Nucleus accumbens (tissue), 56 donors: ENCODE measurements around the gene KNDC1.

Source experiments
- DNase-seq, 56 donors: peaks; one replicate each; lab custom pipeline; 2025; lab: John Stamatoyannopoulos, UW

Gene KNDC1

GRCh38 chr10:133159611-133159949 lies 439 bp upstream of the KNDC1 start:
- DNase-seq = no peak

- DNase-seq = no peak
Measured at GRCh38 chr10:133160826-133161471, 930 bp downstream of the KNDC1 start.

DNA sequence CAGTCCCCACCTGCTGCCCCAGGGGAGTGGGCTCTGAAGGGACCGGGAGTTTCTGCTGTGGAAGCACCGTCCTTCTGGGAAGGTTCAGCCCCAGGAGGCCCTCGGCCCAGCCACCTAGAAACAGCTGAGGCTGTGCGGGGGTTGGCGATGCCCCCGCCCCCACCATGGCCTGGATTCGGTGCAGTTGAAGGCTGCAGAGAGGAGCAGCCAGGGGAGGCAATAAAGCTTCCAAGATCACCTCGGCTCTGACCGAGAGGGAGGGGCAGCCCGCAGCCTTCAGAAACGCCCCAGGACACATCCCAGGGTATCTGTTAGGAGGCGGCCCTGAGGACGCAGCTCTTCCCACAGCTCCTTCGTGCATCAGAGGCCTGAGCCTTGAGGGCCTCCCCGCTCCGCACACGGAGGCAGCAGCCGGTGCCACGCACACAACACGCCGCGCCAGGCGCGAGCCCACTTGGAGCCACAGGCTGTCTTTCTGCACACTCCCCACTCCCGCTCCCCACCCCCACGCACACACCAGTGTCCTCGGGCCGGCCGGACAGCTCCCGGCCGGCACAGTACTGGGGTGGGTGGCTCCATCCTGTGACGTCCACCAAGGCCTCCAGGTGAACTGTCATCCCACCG lies 1.6 kb downstream of the KNDC1 start:
- DNase-seq = no peak

- peak in 34 of 56 donors; percentile 16 to 81 (median 54) for DNase-seq
Measured at GRCh38 chr10:133162178-133162909, 2.3 kb downstream of the KNDC1 start.

- DNase-seq = peak in 6 of 56 donors; percentile 29 to 44 (median 34)
Measured at GRCh38 chr10:133162910-133163856, 3.2 kb downstream of the KNDC1 start.

DNA sequence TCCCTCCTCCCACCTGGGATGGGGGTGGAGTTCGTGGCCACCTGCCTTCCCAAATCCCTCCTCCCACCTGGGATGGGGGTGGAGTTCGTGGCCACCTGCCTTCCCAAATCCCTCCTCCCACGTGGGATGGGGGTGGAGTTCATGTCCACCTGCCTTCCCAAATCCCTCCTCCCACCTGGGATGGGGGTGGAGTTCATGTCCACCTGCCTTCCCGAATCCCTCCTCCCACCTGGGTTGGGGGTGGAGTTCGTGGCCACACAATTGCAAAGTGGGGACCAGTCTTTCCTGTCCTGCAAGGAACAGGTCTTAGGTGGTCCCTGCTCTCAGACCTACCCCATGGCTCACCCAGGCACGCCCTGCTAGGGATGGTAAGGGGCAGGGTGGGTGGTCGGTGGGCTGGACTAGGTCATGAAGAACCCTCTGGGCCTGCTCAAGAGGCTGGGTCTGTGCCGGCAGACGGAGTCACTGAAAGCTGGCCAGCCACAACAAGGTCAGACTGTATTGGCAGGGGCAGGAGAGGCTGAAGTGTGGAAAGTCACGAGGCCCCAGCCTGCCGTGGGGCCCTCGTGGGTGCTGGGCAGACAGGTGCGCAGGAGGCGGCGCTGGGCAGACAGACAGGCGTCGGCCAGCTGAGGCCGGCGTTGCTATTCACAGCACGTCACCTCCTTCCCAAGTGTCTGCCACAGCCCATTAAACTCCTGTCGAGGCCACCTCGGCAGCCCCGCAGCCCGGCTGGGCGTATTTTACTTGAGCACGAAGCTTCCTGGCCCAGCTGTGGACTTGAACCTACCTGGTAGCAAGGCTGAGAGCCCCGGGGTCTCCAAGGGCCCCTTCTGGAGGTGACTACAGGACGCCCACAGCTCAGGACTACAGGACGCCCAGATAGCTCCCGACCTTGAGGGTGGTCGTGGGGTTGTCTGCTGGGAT lies 4.1 kb downstream of the KNDC1 start:
- peak in 5 of 56 donors; percentile 27 to 43 (median 38) for DNase-seq

- DNase-seq = no peak
Measured at GRCh38 chr10:133164816-133165555, 5.0 kb downstream of the KNDC1 start.

- DNase-seq = no peak
Measured at GRCh38 chr10:133165556-133166503, 5.8 kb downstream of the KNDC1 start.

DNA sequence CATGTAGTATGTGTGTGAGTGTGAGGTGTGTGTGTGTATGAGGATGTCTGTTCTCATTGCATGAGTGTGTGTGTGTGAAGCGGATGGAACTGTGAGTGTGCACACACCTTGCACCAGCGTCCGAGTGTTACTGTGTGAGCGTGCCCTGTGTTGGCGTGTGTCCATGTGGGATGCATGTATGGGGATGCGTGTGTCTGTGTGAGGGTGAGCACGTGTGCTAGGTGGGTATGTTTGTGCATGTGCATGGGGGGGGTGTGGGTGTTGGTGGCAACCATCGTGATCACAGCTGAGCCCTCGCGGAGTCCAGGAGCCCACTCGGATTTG lies 6.4 kb downstream of the KNDC1 start:
- no peak for DNase-seq

- DNase-seq = peak in 32 of 56 donors; percentile 17 to 88 (median 58)
Measured at GRCh38 chr10:133166828-133167692, 7.0 kb downstream of the KNDC1 start.

GRCh38 chr10:133167693-133168616 lies 7.9 kb downstream of the KNDC1 start:
- DNase-seq = no peak

DNA sequence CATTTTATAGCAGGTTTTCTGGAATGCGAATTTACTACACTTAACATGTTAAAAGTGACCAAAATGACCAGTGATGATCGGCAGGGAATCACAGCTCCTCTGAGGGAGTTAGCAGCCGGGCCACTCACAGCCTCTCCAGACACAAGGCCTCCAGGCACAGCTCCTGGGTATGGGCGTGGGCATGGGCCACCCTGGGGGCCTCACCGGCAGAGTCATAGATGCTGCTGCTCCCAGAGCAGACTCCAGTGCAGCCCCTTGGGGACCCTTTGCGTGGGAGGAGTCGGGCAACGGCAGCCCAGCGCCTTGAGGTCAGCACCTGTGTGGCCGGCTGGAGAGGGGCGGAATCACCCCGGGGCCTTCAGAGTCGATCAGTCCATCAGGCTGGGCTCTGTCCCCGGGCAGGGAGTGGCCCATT lies 8.6 kb downstream of the KNDC1 start:
- no peak for DNase-seq

DNA sequence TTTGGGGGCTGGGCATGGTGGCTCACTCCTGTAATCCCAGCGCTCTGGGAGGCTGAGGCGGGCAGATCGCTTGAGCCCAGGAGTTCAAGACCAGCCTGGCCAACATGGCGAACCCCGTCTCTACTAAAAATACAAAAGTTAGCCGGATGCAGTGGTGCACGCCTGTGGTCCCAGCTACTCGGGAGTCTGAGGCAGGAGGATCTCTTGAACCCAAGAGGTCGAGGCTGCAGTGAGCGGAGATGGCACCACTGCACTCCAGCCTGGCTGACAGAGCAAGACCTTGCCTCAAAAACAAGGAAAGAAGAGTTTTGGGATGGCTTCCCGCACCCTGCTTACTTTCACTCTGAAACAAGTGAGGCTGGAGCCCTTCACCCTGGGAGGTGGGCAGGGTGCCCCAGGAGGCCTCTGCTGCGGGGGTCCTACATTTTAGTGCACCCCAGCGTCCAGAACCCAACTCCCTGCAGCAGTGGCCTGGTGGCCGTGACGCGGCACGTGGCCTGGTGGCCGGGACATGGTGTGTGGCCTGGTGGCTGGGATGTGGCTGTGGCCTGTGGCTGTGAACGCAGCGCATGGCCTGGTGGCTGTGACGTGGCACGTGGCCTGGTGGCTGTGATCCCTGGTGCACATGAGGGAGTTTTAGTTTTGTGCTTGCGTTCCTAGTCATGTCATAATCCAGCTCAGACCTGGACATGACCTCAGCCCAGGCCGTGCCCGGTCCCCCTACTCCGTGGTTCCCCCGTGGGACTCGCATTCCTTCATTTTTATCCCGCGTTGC lies 9.3 kb downstream of the KNDC1 start:
- DNase-seq = no peak

GRCh38 chr10:133170092-133170491 lies 10.1 kb downstream of the KNDC1 start:
- DNase-seq = no peak
